Measurements from ENCODE around the gene CLDN17.

- no peak for TF ChIP-seq GATA2 (CRISPR knock-in tag; IDR thresholded peaks at IDR 0.05)
- no peak for TF ChIP-seq RXRA (IDR thresholded peaks at IDR 0.05; ENCODE audit: borderline replicate concordance, low read depth)
- TF ChIP-seq, protein P1, sequence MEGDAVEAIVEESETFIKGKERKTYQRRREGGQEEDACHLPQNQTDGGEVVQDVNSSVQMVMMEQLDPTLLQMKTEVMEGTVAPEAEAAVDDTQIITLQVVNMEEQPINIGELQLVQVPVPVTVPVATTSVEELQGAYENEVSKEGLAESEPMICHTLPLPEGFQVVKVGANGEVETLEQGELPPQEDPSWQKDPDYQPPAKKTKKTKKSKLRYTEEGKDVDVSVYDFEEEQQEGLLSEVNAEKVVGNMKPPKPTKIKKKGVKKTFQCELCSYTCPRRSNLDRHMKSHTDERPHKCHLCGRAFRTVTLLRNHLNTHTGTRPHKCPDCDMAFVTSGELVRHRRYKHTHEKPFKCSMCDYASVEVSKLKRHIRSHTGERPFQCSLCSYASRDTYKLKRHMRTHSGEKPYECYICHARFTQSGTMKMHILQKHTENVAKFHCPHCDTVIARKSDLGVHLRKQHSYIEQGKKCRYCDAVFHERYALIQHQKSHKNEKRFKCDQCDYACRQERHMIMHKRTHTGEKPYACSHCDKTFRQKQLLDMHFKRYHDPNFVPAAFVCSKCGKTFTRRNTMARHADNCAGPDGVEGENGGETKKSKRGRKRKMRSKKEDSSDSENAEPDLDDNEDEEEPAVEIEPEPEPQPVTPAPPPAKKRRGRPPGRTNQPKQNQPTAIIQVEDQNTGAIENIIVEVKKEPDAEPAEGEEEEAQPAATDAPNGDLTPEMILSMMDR (IDR thresholded peaks at IDR 0.05): no peak
- TF ChIP-seq CHD2 (IDR thresholded peaks at IDR 0.05; ENCODE audit: low read length, partially characterized antibody): no peak
- TF ChIP-seq, protein P2, sequence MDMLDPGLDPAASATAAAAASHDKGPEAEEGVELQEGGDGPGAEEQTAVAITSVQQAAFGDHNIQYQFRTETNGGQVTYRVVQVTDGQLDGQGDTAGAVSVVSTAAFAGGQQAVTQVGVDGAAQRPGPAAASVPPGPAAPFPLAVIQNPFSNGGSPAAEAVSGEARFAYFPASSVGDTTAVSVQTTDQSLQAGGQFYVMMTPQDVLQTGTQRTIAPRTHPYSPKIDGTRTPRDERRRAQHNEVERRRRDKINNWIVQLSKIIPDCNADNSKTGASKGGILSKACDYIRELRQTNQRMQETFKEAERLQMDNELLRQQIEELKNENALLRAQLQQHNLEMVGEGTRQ (IDR thresholded peaks at IDR 0.05; ENCODE audit: borderline replicate concordance, low read depth, low read length): no peak
- TF ChIP-seq NFIC (IDR thresholded peaks at IDR 0.05; ENCODE audit: borderline replicate concordance): no peak
- no peak for TF ChIP-seq NRF1 (IDR thresholded peaks at IDR 0.05; ENCODE audit: low read depth, low read length)
- no peak for TF ChIP-seq POLR2AphosphoS5 (IDR thresholded peaks at IDR 0.05; ENCODE audit: low read depth, low read length)
- no peak for TF ChIP-seq FOXJ3 (CRISPR knock-in tag; IDR thresholded peaks at IDR 0.05)
- no peak for TF ChIP-seq TCF12 (IDR thresholded peaks at IDR 0.05)
- no peak for TF ChIP-seq EZH2phosphoT487 (IDR thresholded peaks at IDR 0.05; ENCODE audit: borderline replicate concordance, low read depth)
- no peak for TF ChIP-seq RAD21 (IDR thresholded peaks at IDR 0.05; ENCODE audit: low read length)
- TF ChIP-seq EP300 (IDR thresholded peaks at IDR 0.05; ENCODE audit: borderline replicate concordance in 1 of 2, low read depth in 1 of 2, low read length in 1 of 2): no peak
Measured at GRCh38 chr21:30211071-30211470, 44.5 kb upstream of the CLDN17 start.

All from SK-N-SH (cell line).